Stimulated activated CD4-positive, alpha-beta T cell treated with anti-CD3 and anti-CD28 coated beads, Interleukin-1b, Interleukin-23, amount 100 ng/mL, for 4 hours (primary cell): ENCODE results near the gene INHBB.

Experiments
- DNase-seq, 2 donors: peaks; one replicate each; pipeline ENCODE4 v3.0.0-alpha.2; 2020; ENCODE audit warnings: low read depth in 2 of 2

The INHBB gene

GRCh38 chr2:120396013-120396860 lies 50.3 kb downstream of the INHBB start:
- DNase-seq, result no peak

- DNase-seq, result no peak
Observed at GRCh38 chr2:120396861-120397811, 51.2 kb downstream of the INHBB start.

GRCh38 chr2:120398051-120398995 lies 52.4 kb downstream of the INHBB start:
- no peak for DNase-seq

- no peak for DNase-seq
Observed at GRCh38 chr2:120398996-120399888, 53.3 kb downstream of the INHBB start.

GRCh38 chr2:120399889-120400240 lies 53.9 kb downstream of the INHBB start:
- DNase-seq, result no peak

- DNase-seq, result no peak
Observed at GRCh38 chr2:120400551-120400950, 54.6 kb downstream of the INHBB start.
